LNCAP (cell line): Measurements from ENCODE around the gene ETS1.

Source experiments
- CTCF ChIP-seq: fragments of 450-650 bp; IDR thresholded peaks from 2 replicates; pipeline ENCODE4 v1.5.1; 2017; ENCODE audit warnings: mild to moderate bottlenecking

ETS1 gene

GRCh38 chr11:128572965-128573364, 14.4 kb downstream of the ETS1 start:
- TF ChIP-seq CTCF = no peak

GRCh38 chr11:128570632-128571031, 16.7 kb downstream of the ETS1 start:
- TF ChIP-seq CTCF = no peak

- TF ChIP-seq CTCF = no peak
Observed at GRCh38 chr11:128569291-128569690, 18.1 kb downstream of the ETS1 start.

- TF ChIP-seq CTCF = no peak
Observed at GRCh38 chr11:128568166-128568778, 19.1 kb downstream of the ETS1 start.

GRCh38 chr11:128567130-128567529, 20.2 kb downstream of the ETS1 start:
- no peak for TF ChIP-seq CTCF

- TF ChIP-seq CTCF = no peak
Observed at GRCh38 chr11:128565881-128566280, 21.5 kb downstream of the ETS1 start.

- no peak for TF ChIP-seq CTCF
Observed at GRCh38 chr11:128564642-128565245, 22.6 kb downstream of the ETS1 start.
